ENCODE results near the gene PUS7.
"Not testable (repeated sequence)": the region's sequence is repeated elsewhere in the genome, so short reads cannot be mapped to it uniquely, and the experiment has no call there.

DNA sequence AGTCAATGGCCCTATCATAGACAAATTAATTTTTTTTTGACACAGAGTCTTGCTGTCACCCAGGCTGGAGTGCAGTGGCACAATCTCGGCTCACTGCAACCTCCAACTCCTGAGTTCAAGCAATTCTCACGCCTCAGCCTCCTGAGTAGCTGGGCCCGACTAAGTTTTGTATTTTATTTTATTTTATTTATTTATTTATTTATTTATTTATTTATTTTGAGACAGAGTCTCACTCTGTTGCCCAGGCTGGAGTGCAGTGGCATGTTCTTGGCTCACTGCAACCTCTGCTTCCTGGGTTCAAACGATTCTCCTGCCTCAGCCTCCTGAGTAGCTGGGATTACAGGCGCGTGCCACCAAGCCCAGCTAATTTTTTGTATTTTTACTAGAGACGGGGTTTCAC, 6.5 kb downstream of the PUS7 start:
- TF ChIP-seq, protein P1, sequence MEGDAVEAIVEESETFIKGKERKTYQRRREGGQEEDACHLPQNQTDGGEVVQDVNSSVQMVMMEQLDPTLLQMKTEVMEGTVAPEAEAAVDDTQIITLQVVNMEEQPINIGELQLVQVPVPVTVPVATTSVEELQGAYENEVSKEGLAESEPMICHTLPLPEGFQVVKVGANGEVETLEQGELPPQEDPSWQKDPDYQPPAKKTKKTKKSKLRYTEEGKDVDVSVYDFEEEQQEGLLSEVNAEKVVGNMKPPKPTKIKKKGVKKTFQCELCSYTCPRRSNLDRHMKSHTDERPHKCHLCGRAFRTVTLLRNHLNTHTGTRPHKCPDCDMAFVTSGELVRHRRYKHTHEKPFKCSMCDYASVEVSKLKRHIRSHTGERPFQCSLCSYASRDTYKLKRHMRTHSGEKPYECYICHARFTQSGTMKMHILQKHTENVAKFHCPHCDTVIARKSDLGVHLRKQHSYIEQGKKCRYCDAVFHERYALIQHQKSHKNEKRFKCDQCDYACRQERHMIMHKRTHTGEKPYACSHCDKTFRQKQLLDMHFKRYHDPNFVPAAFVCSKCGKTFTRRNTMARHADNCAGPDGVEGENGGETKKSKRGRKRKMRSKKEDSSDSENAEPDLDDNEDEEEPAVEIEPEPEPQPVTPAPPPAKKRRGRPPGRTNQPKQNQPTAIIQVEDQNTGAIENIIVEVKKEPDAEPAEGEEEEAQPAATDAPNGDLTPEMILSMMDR (conservative IDR thresholded peaks at IDR 0.05; ENCODE audit: low read depth, low read length) = not testable (repeated sequence)
- TF ChIP-seq, protein P2, sequence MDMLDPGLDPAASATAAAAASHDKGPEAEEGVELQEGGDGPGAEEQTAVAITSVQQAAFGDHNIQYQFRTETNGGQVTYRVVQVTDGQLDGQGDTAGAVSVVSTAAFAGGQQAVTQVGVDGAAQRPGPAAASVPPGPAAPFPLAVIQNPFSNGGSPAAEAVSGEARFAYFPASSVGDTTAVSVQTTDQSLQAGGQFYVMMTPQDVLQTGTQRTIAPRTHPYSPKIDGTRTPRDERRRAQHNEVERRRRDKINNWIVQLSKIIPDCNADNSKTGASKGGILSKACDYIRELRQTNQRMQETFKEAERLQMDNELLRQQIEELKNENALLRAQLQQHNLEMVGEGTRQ (IDR thresholded peaks at IDR 0.05; ENCODE audit: low read depth, low read length) = not testable (repeated sequence)
- not testable (repeated sequence) for TF ChIP-seq POLR2A (IDR thresholded peaks at IDR 0.05; ENCODE audit: low read depth, low read length); RAD21 (IDR thresholded peaks at IDR 0.05; ENCODE audit: low read length); CHD1 (IDR thresholded peaks at IDR 0.05; ENCODE audit: low read depth, low read length)
